Sigmoid colon (tissue), 7 donors: ENCODE results near the gene DDTL. TPM values are rescaled to one million over a fixed set of nuclear protein-coding genes. Genes with fewer than 3 reads are reported as not detected.
"Not testable (repeated sequence)": the region's sequence is repeated elsewhere in the genome, so short reads cannot be mapped to it uniquely, and the experiment has no call there.

Experiments used
- DNase-seq: peaks from one replicate; pipeline ENCODE4 v3.0.0-alpha.2; 2019
- H3K27ac ChIP-seq, 4 donors: fragments of 200-600 bp; sonication (generic); one replicate each; pipeline ENCODE4 v1.5.1; 2016 to 2019; ENCODE audit warnings: mild to moderate bottlenecking in 1 of 4
- H3K27me3 ChIP-seq, 3 donors: fragments of 200-600 bp; sonication (generic); one replicate each; pipeline ENCODE4 v1.5.1; 2019; ENCODE audit warnings: mild to moderate bottlenecking in 1 of 3
- H3K36me3 ChIP-seq, 4 donors: fragments of 200-600 bp; sonication (generic); one replicate each; pipeline ENCODE4 v1.5.1; 2016 to 2019
- H3K4me1 ChIP-seq, 4 donors: fragments of 200-600 bp; sonication (generic); one replicate each; pipeline ENCODE4 v1.5.1; 2017 to 2019
- H3K4me3 ChIP-seq, 4 donors: fragments of 200-600 bp; sonication (generic); one replicate each; pipeline ENCODE4 v1.5.1; 2017 to 2019; ENCODE audit warnings: mild to moderate bottlenecking in 2 of 4, moderate library complexity in 1 of 4
- H3K9me3 ChIP-seq, 4 donors: fragments of 200-600 bp in 3 of 4; sonication (generic) in 3 of 4; one replicate each; pipeline versions ENCODE4 v1.5.1 to v1.6.1; 2013 to 2019
- CTCF ChIP-seq, 4 experiments: fragments of 450-650 bp in 3 of 4; fragments of 200-600 bp in 1 of 4; IDR thresholded peaks; one replicate each; pipeline ENCODE4 v1.5.1; 2016 to 2019; ENCODE audit warnings: antibody characterized with exemption in 4 of 4, mild to moderate bottlenecking in 3 of 4, moderate library complexity in 2 of 4
- EP300 ChIP-seq, 4 donors: sonication (generic); formaldehyde crosslinking; IDR thresholded peaks; one replicate each; pipeline ENCODE4 v1.6.1; 2017; ENCODE audit warnings: antibody characterized with exemption in 4 of 4
- POLR2A ChIP-seq, 2 donors: fragments of 450-650 bp; IDR thresholded peaks; one replicate each; pipeline ENCODE4 v1.6.1; 2016; ENCODE audit warnings: antibody characterized with exemption in 2 of 2, mild to moderate bottlenecking in 2 of 2, moderate library complexity in 2 of 2
- POLR2AphosphoS5 ChIP-seq, 4 donors: sonication (generic); formaldehyde crosslinking; IDR thresholded peaks; one replicate each; pipeline ENCODE4 v1.6.1; 2017; ENCODE audit warnings: antibody characterized with exemption in 4 of 4
- WGBS, 2 donors: extraction: QIAGEN DNeasy Blood & Tissue Kit; methylation state at CpG; one replicate each; pipeline ENCODE4 v1.1.7; 2013; 5-methylcytosine and 5-hydroxymethylcytosine counted together
- intact Hi-C: fragments of 100-400 bp; cut with DNase I; formaldehyde crosslinking; loops from one replicate; pipeline ENCODE4 v1.15.1; 2023
- polyA plus RNA-seq, 3 donors: library from polyadenylated mRNA; stranded (reverse); fragments of 200-250 nt; gene quantifications; one replicate each; pipeline ENCODE4 v1.2.3, GENCODE V29; 2013
- total RNA-seq, 4 donors: library from RNA; depleted of rRNA; stranded (reverse); fragments of >200 nt; gene quantifications; one replicate each; pipeline ENCODE4 v1.1.0, GENCODE V29; 2016
- donor health status: healthy with polysubstance abuse.
- donor health status: Bipolar disorder and iron deficiency.
- donor health status: healthy.

The DDTL gene
- total and polyA plus RNA-seq, 7 donors, result 0.55 to 7.3 (median 2.0) TPM; not detected in 2

- no peak overlapping the region for H3K4me3 ChIP-seq
- no peaks in the 10 kb centered on the region for H3K4me1 ChIP-seq
- no peak overlapping the region for H3K27ac ChIP-seq
- no peak for DNase-seq
- TF ChIP-seq POLR2A (IDR thresholded peaks at IDR 0.05), result no peak
- TF ChIP-seq POLR2AphosphoS5 (IDR thresholded peaks at IDR 0.05), result no peak
- no peak for TF ChIP-seq CTCF (IDR thresholded peaks at IDR 0.05)
- no peak for TF ChIP-seq EP300 (IDR thresholded peaks at IDR 0.05)
- no peaks in the 10 kb centered on the region for H3K27me3 ChIP-seq
- intact Hi-C loops, result no loop called here
- 76% methylated on average over 5 of the region's 5 CpGs for WGBS, 2 donors
- no peaks in the 10 kb centered on the region for H3K9me3 ChIP-seq
- no peaks in the 10 kb centered on the region for H3K36me3 ChIP-seq
Observed at GRCh38 chr22:23938328-23939016, 28.2 kb upstream of the DDTL start.

- H3K27ac ChIP-seq, result no peak overlapping the region
Observed at GRCh38 chr22:23939017-23939357, 27.7 kb upstream of the DDTL start.

GRCh38 chr22:23940166-23940565 lies 26.5 kb upstream of the DDTL start:
- DNase-seq, intact Hi-C loops, H3K4me3 ChIP-seq, H3K36me3 ChIP-seq, H3K27ac ChIP-seq, H3K27me3 ChIP-seq, H3K9me3 ChIP-seq, H3K4me1 ChIP-seq: not testable (repeated sequence)
- WGBS, 2 donors, result 96 to 97% methylated on average over 3 of the region's 14 CpGs

More at GRCh38 chr22:23939017-23939357, 27.7 kb upstream of the DDTL start:
- H3K4me3 ChIP-seq, result no peak overlapping the region
- H3K27me3 ChIP-seq, result no peaks in the 10 kb centered on the region
- H3K4me1 ChIP-seq, result no peaks in the 10 kb centered on the region
- intact Hi-C loops, result no loop called here
- no peak for DNase-seq
- 76 to 87% methylated on average over 3 of the region's 3 CpGs for WGBS, 2 donors
- TF ChIP-seq CTCF (IDR thresholded peaks at IDR 0.05) (no peak), EP300 (IDR thresholded peaks at IDR 0.05) (no peak), POLR2A (IDR thresholded peaks at IDR 0.05) (no peak), POLR2AphosphoS5 (IDR thresholded peaks at IDR 0.05) (no peak)
- H3K9me3 ChIP-seq, result no peaks in the 10 kb centered on the region
- no peaks in the 10 kb centered on the region for H3K36me3 ChIP-seq

GRCh38 chr22:23947391-23947790 lies 19.3 kb upstream of the DDTL start:
- H3K36me3 ChIP-seq, H3K27ac ChIP-seq, H3K27me3 ChIP-seq, DNase-seq, H3K4me1 ChIP-seq, H3K9me3 ChIP-seq, H3K4me3 ChIP-seq, intact Hi-C loops: not testable (repeated sequence)
- WGBS, 2 donors, result 74 to 81% methylated on average over 3 of the region's 3 CpGs

GRCh38 chr22:23949764-23950163 lies 16.9 kb upstream of the DDTL start:
- WGBS, 2 donors, result 86 to 88% methylated on average over 18 of the region's 18 CpGs
- intact Hi-C loops, result not testable (repeated sequence)

GRCh38 chr22:23951383-23951782 lies 15.3 kb upstream of the DDTL start:
- intact Hi-C loops, DNase-seq: not testable (repeated sequence)
- 91 to 95% methylated on average over 2 of the region's 2 CpGs for WGBS, 2 donors

More at GRCh38 chr22:23949764-23950163, 16.9 kb upstream of the DDTL start:
- not testable (repeated sequence) for H3K27ac ChIP-seq, H3K36me3 ChIP-seq, H3K4me1 ChIP-seq, H3K4me3 ChIP-seq, DNase-seq, H3K9me3 ChIP-seq, H3K27me3 ChIP-seq

GRCh38 chr22:23952794-23953405 lies 13.8 kb upstream of the DDTL start:
- H3K9me3 ChIP-seq, H3K4me1 ChIP-seq, H3K36me3 ChIP-seq, H3K4me3 ChIP-seq, H3K27ac ChIP-seq, H3K27me3 ChIP-seq, DNase-seq, intact Hi-C loops: not testable (repeated sequence)
- 78 to 80% methylated on average over 11 of the region's 11 CpGs for WGBS, 2 donors

More at GRCh38 chr22:23951383-23951782, 15.3 kb upstream of the DDTL start:
- H3K4me3 ChIP-seq, H3K27me3 ChIP-seq, H3K9me3 ChIP-seq, H3K27ac ChIP-seq, H3K4me1 ChIP-seq, H3K36me3 ChIP-seq: not testable (repeated sequence)

- 68 to 75% methylated on average over 4 of the region's 4 CpGs for WGBS, 2 donors
- H3K27me3 ChIP-seq, H3K4me1 ChIP-seq, H3K27ac ChIP-seq, H3K9me3 ChIP-seq, H3K36me3 ChIP-seq, intact Hi-C loops, DNase-seq, H3K4me3 ChIP-seq: not testable (repeated sequence)
Observed at GRCh38 chr22:23953485-23953884, 13.2 kb upstream of the DDTL start.

- H3K9me3 ChIP-seq, intact Hi-C loops, H3K27ac ChIP-seq, H3K36me3 ChIP-seq, H3K4me1 ChIP-seq, DNase-seq, H3K4me3 ChIP-seq, H3K27me3 ChIP-seq: not testable (repeated sequence)
- WGBS, 2 donors, result 71 to 85% methylated on average over 8 of the region's 8 CpGs
Observed at GRCh38 chr22:23954193-23954990, 12.3 kb upstream of the DDTL start.

GRCh38 chr22:23954991-23955305 lies 11.7 kb upstream of the DDTL start:
- intact Hi-C loops, result loop anchor here (5.0 kb wide), 1 partner anchor 222 kb away; no protein-coding TSS in a partner anchor

More at GRCh38 chr22:23954991-23955305, 11.7 kb upstream of the DDTL start:
- not testable (repeated sequence) for H3K9me3 ChIP-seq, DNase-seq, H3K27ac ChIP-seq, H3K4me1 ChIP-seq, H3K36me3 ChIP-seq, H3K27me3 ChIP-seq, H3K4me3 ChIP-seq
- WGBS, 2 donors, result 52 to 82% methylated on average over 6 of the region's 6 CpGs
